B cell (primary cell): Measurements from ENCODE around the gene HOXA4. TPM values are rescaled to one million over a fixed set of nuclear protein-coding genes. Genes with fewer than 3 reads are reported as not detected.

Source experiments
- ATAC-seq: fragments of 200-7000 bp; cut with Tn5 transposase; one replicate; pipeline ENCODE4 v1.10.0; 2021; ENCODE audit warnings: low read depth, mild to moderate bottlenecking, moderate number of reproducible peaks, moderate library complexity
- CTCF ChIA-PET: fragments of 350-600 bp; sonication (Branson Sonifier 250); formaldehyde crosslinking; loops from one replicate; lab custom pipeline; 2021; ENCODE audit warnings: antibody characterized with exemption, inconsistent platforms; lab: Charles Lee
- POLR2A ChIA-PET: fragments of 350-600 bp; sonication (Branson Sonifier 250); formaldehyde crosslinking; loops from one replicate; lab custom pipeline; 2021; ENCODE audit warnings: antibody characterized with exemption; lab: Charles Lee
- DNase-seq: peaks from one replicate; pipeline ENCODE4 v3.0.0; 2013
- H2AFZ ChIP-seq: 2 replicates; pipeline ENCODE4 v1.6.1; 2012; ENCODE audit warnings: mild to moderate bottlenecking, low read depth, low read length; ENCODE audit not compliant: insufficient read depth, poor library complexity, severe bottlenecking
- H3K27ac ChIP-seq, 2 donors: 1 replicate in 1 of 2; 2 replicates in 1 of 2; pipeline ENCODE4 v1.5.1; 2012 to 2013; ENCODE audit warnings: low read length in 2 of 2, mild to moderate bottlenecking in 2 of 2, moderate library complexity in 1 of 2
- H3K27me3 ChIP-seq, 4 experiments: fragments of 200-600 bp in 1 of 4; sonication (generic) in 1 of 4; replicated peaks in 1 of 4; 1 replicate in 2 of 4; 2 replicates in 2 of 4; pipeline versions ENCODE4 v1.6.1 to v1.7.0; 2013 to 2016; ENCODE audit warnings: low read length in 3 of 4, mild to moderate bottlenecking in 2 of 4, mixed read lengths in 1 of 4, moderate library complexity in 1 of 4; ENCODE audit not compliant: insufficient read depth in 4 of 4, control insufficient read depth in 3 of 4; ENCODE audit errors: control extremely low read depth in 1 of 4
- H3K36me3 ChIP-seq, 2 experiments: replicated peaks in 1 of 2; 1 replicate in 1 of 2; 2 replicates in 1 of 2; pipeline versions ENCODE4 v1.6.1 to v1.7.1; 2013; ENCODE audit warnings: low read length in 1 of 2; ENCODE audit not compliant: insufficient read depth in 2 of 2, control insufficient read depth in 1 of 2; ENCODE audit errors: control extremely low read depth in 1 of 2, extremely low read depth in 1 of 2
- H3K4me1 ChIP-seq, 2 donors: fragments of 200-600 bp in 1 of 2; sonication (generic) in 1 of 2; 1 replicate in 1 of 2; 2 replicates in 1 of 2; pipeline versions ENCODE4 v1.5.1 to v1.6.1; 2013 to 2017; ENCODE audit warnings: low read length in 2 of 2; ENCODE audit not compliant: control insufficient read depth in 2 of 2, insufficient read depth in 2 of 2
- H3K4me2 ChIP-seq: replicated peaks from 2 replicates; pipeline ENCODE3; 2012; ENCODE audit warnings: mild to moderate bottlenecking, low read depth, low read length; ENCODE audit not compliant: poor library complexity, severe bottlenecking
- H3K4me3 ChIP-seq, 5 experiments: fragments of 200-600 bp in 1 of 5; sonication (generic) in 1 of 5; 1 replicate in 3 of 5; 2 replicates in 2 of 5; pipeline versions ENCODE4 v1.5.1 to v1.7.0; 2011 to 2016; ENCODE audit warnings: low read length in 4 of 5, mild to moderate bottlenecking in 4 of 5, low read depth in 2 of 5, control low read depth in 1 of 5, moderate library complexity in 1 of 5; ENCODE audit not compliant: insufficient read depth in 1 of 5; ENCODE audit errors: control extremely low read depth in 1 of 5, extremely low read depth in 1 of 5
- H3K79me2 ChIP-seq: fragments of 200-600 bp; sonication (generic); one replicate; pipeline ENCODE4 v1.6.0; 2016; ENCODE audit warnings: low read length; ENCODE audit not compliant: control insufficient read depth, insufficient read depth
- H3K9ac ChIP-seq: fragments of 200-600 bp; sonication (generic); 2 replicates; pipeline ENCODE4 v1.6.1; 2017; ENCODE audit warnings: mild to moderate bottlenecking, low read length, moderate library complexity
- H3K9me3 ChIP-seq, 3 donors: one replicate each; pipeline versions ENCODE4 v1.6.1 to v1.7.1; 2013; ENCODE audit warnings: low read length in 2 of 3; ENCODE audit not compliant: control insufficient read depth in 2 of 3, insufficient read depth in 1 of 3; ENCODE audit errors: control extremely low read depth in 1 of 3
- H4K20me1 ChIP-seq: 2 replicates; pipeline ENCODE4 v1.6.0; 2012; ENCODE audit warnings: mild to moderate bottlenecking, low read length; ENCODE audit not compliant: insufficient read depth, control insufficient read depth, poor library complexity, severe bottlenecking
- H3K27ac Mint-ChIP-seq: one replicate; pipeline ENCODE4 v1.8.0; 2021; ENCODE audit warnings: mixed read lengths
- H3K27me3 Mint-ChIP-seq: one replicate; pipeline ENCODE4 v1.8.0; 2021; ENCODE audit warnings: mixed read lengths
- H3K4me1 Mint-ChIP-seq: one replicate; pipeline ENCODE4 v1.8.0; 2021; ENCODE audit warnings: mixed read lengths
- H3K4me3 Mint-ChIP-seq: one replicate; pipeline ENCODE4 v1.8.0; 2021; ENCODE audit warnings: mixed read lengths
- H3K9me3 Mint-ChIP-seq: one replicate; pipeline ENCODE4 v1.8.0; 2022; ENCODE audit warnings: mixed read lengths; ENCODE audit not compliant: insufficient read depth
- CTCF ChIP-seq: fragments of 200-600 bp; IDR thresholded peaks from one replicate; pipeline ENCODE4 v1.8.0; 2022; ENCODE audit warnings: antibody characterized with exemption, mild to moderate bottlenecking
- EZH2 ChIP-seq: IDR thresholded peaks from 2 replicates; pipeline ENCODE4 v1.6.1; 2012; ENCODE audit warnings: borderline replicate concordance, low read depth, mild to moderate bottlenecking, moderate library complexity, low read length; ENCODE audit not compliant: insufficient read depth, poor library complexity, severe bottlenecking
- WGBS: methylation state at CpG from one replicate; pipeline ENCODE4 v1.1.5; 2013; ENCODE audit warnings: missing lambda C conversion rate; ENCODE audit not compliant: insufficient coverage; 5-methylcytosine and 5-hydroxymethylcytosine counted together
- intact Hi-C: fragments of 100-400 bp; cut with micrococcal nuclease; formaldehyde crosslinking; loops from one replicate; pipeline ENCODE4 v1.10.0; 2022
- polyA plus RNA-seq: library from polyadenylated mRNA; depleted of rRNA; stranded (reverse); fragments of >200 nt; gene quantifications from 2 replicates; pipeline ENCODE4 v1.2.3, GENCODE V29; 2012
- total RNA-seq, 2 donors: library from RNA; stranded (reverse); fragments of 120-200 nt in 1 of 2; gene quantifications; 1 replicate in 1 of 2; 2 replicates in 1 of 2; pipeline versions ENCODE4 v1.2.3 to v1.2.4, GENCODE V29; 2013 to 2022

HOXA4 gene
- total and polyA plus RNA-seq, 2 donors (not counting 1 experiment from before 2014, with no cell fraction given): 0.30 TPM; not detected in 1

GRCh38 chr7:27110186-27111031 lies 20.1 kb downstream of the HOXA4 start:
- Mint-ChIP-seq H3K4me3 (no peak overlapping the region), H3K27ac (no peak overlapping the region), H3K4me1 (no peaks in the 10 kb centered on the region), H3K9me3 (no peaks in the 10 kb centered on the region), H3K27me3 (peaks cover 13% of the 10 kb centered on the region)
- no peak overlapping the region for H2AFZ ChIP-seq
- ATAC-seq: no peak
- no peak for DNase-seq
- H3K9ac ChIP-seq: no peak overlapping the region
- H3K4me2 ChIP-seq: no peak overlapping the region
- TF ChIP-seq CTCF (no peak), EZH2 (no peak)
- H3K4me1 ChIP-seq: no peaks in the 10 kb centered on the region
- ChIA-PET POLR2A (no interaction called here), CTCF (interaction anchor here (1.0 kb wide), 1 partner anchor 244 kb away, joined by 4 read pairs; no protein-coding TSS in a partner anchor)
- H3K27ac ChIP-seq: no peak overlapping the region
- H3K27me3 ChIP-seq: peaks cover 0 to 7% (median 3%) of the 10 kb centered on the region in 4 experiments
- no peak overlapping the region for H3K4me3 ChIP-seq
- whole genome bisulfite sequencing: 97% methylated on average over 60 of the region's 66 CpGs
- H4K20me1 ChIP-seq: no peaks in the 10 kb centered on the region
- H3K9me3 ChIP-seq: peaks cover 0 to 22% (median 0%) of the 10 kb centered on the region in 3 donors
- no peaks in the 10 kb centered on the region for H3K36me3 ChIP-seq
- no peaks in the 10 kb centered on the region for H3K79me2 ChIP-seq
- intact Hi-C loops: no loop called here
